Natural killer cell (primary cell): ENCODE measurements around the gene MSMB. TPM values are rescaled to one million over a fixed set of nuclear protein-coding genes. Genes with fewer than 3 reads are reported as not detected.

Experiments
- ATAC-seq, 3 donors: fragments of 150-1000 bp in 2 of 3; fragments of 200-7000 bp in 1 of 3; cut with Tn5 transposase; 1 replicate in 1 of 3; 2 replicates in 2 of 3; pipeline ENCODE4 v1.10.0; 2021; ENCODE audit warnings: mild to moderate bottlenecking in 2 of 3, moderate library complexity in 2 of 3
- DNase-seq, 2 donors: peaks; one replicate each; pipeline versions ENCODE4 v3.0.0 to v3.0.0-alpha.2; 2013 to 2021; ENCODE audit warnings: mixed read lengths in 1 of 2
- H3K27ac ChIP-seq: one replicate; pipeline ENCODE4 v1.5.1; 2013; ENCODE audit warnings: mild to moderate bottlenecking, low read length
- H3K27me3 ChIP-seq: one replicate; pipeline ENCODE4 v1.6.1; 2013; ENCODE audit warnings: low read length; ENCODE audit not compliant: control insufficient read depth, insufficient read depth
- H3K36me3 ChIP-seq: one replicate; pipeline ENCODE4 v1.6.1; 2013; ENCODE audit warnings: low read length; ENCODE audit not compliant: control insufficient read depth, insufficient read depth
- H3K4me1 ChIP-seq: one replicate; pipeline ENCODE4 v1.6.1; 2013; ENCODE audit warnings: low read length; ENCODE audit not compliant: control insufficient read depth, insufficient read depth
- H3K4me3 ChIP-seq: one replicate; pipeline ENCODE4 v1.5.1; 2013; ENCODE audit warnings: low read length
- H3K9me3 ChIP-seq: one replicate; pipeline ENCODE4 v1.6.1; 2013; ENCODE audit warnings: low read length; ENCODE audit not compliant: control insufficient read depth, insufficient read depth
- H3K27ac Mint-ChIP-seq, 2 donors: one replicate each; pipeline ENCODE4 v1.8.0; 2022; ENCODE audit warnings: mild to moderate bottlenecking in 2 of 2, mixed read lengths in 2 of 2, moderate library complexity in 1 of 2
- H3K27me3 Mint-ChIP-seq, 2 donors: one replicate each; pipeline ENCODE4 v1.8.0; 2022; ENCODE audit warnings: low read depth in 2 of 2, mixed read lengths in 2 of 2
- H3K36me3 Mint-ChIP-seq: one replicate; pipeline ENCODE4 v1.8.0; 2022; ENCODE audit warnings: mixed read lengths
- H3K4me1 Mint-ChIP-seq, 2 donors: one replicate each; pipeline ENCODE4 v1.8.0; 2022; ENCODE audit warnings: mixed read lengths in 2 of 2
- H3K4me3 Mint-ChIP-seq: one replicate; pipeline ENCODE4 v1.8.0; 2022; ENCODE audit warnings: mild to moderate bottlenecking, moderate library complexity, mixed read lengths
- H3K9me3 Mint-ChIP-seq, 2 donors: one replicate each; pipeline ENCODE4 v1.8.0; 2022; ENCODE audit warnings: mixed read lengths in 2 of 2
- CTCF ChIP-seq: fragments of 200-600 bp; IDR thresholded peaks from one replicate; pipeline ENCODE4 v1.8.0; 2022; ENCODE audit warnings: antibody characterized with exemption
- WGBS: methylation state at CpG from one replicate; pipeline ENCODE4 v1.1.7; 2013; ENCODE audit warnings: missing lambda C conversion rate; ENCODE audit not compliant: insufficient coverage; 5-methylcytosine and 5-hydroxymethylcytosine counted together
- intact Hi-C: fragments of 100-400 bp; cut with micrococcal nuclease; formaldehyde crosslinking; loops from one replicate; pipeline ENCODE4 v1.14.2; 2022
- total RNA-seq, 4 donors: library from RNA; stranded (reverse); fragments of 120-200 nt in 1 of 4; gene quantifications; one replicate each; pipeline versions ENCODE4 v1.2.3 to v1.2.4, GENCODE V29; 2013 to 2022

Gene MSMB
- total RNA-seq, 3 donors from 2014 or later (not counting 1 experiment from before 2014, with no cell fraction given): not detected

- no peak overlapping the region for H3K4me3 ChIP-seq
- Mint-ChIP-seq H3K9me3 (no peaks in the 10 kb centered on the region), H3K27me3 (peaks cover 9 to 15% of the 10 kb centered on the region in 2 donors), H3K4me1 (peaks cover 0 to 6% of the 10 kb centered on the region in 2 donors), H3K27ac (no peak overlapping the region), H3K4me3 (no peak overlapping the region), H3K36me3 (no peaks in the 10 kb centered on the region)
- TF ChIP-seq CTCF: no peak
- intact Hi-C loops: no loop called here
- H3K27me3 ChIP-seq: no peaks in the 10 kb centered on the region
- H3K9me3 ChIP-seq: no peaks in the 10 kb centered on the region
- no peak for ATAC-seq
- H3K27ac ChIP-seq: no peak overlapping the region
- no peaks in the 10 kb centered on the region for H3K4me1 ChIP-seq
- DNase-seq: no peak
- WGBS: 73% methylated on average over 2 of the region's 2 CpGs
- no peaks in the 10 kb centered on the region for H3K36me3 ChIP-seq
Observed at GRCh38 chr10:46048152-46048551, 2.1 kb upstream of the MSMB start.

GRCh38 chr10:46042527-46042926 is 3.5 kb downstream of the MSMB start:
- Histone ChIP-seq H3K27me3 (no peaks in the 10 kb centered on the region), H3K36me3 (no peaks in the 10 kb centered on the region), H3K27ac (no peak overlapping the region), H3K4me1 (no peaks in the 10 kb centered on the region), H3K4me3 (no peak overlapping the region), H3K9me3 (no peaks in the 10 kb centered on the region)
- H3K4me1 Mint-ChIP-seq: no peaks in the 10 kb centered on the region
- no peak overlapping the region for H3K4me3 Mint-ChIP-seq
- TF ChIP-seq CTCF: no peak
- peaks cover 8 to 16% of the 10 kb centered on the region in 2 donors for H3K27me3 Mint-ChIP-seq
- no peaks in the 10 kb centered on the region for H3K9me3 Mint-ChIP-seq
- H3K36me3 Mint-ChIP-seq: no peaks in the 10 kb centered on the region
- no peak overlapping the region for H3K27ac Mint-ChIP-seq
- DNase-seq (no peak), ATAC-seq (no peak)
- intact Hi-C loops: no loop called here
- WGBS: 79% methylated on average over 4 of the region's 4 CpGs

GRCh38 chr10:46040004-46040403 is 6.1 kb downstream of the MSMB start:
- no peak for DNase-seq
- no peaks in the 10 kb centered on the region for H3K4me1 ChIP-seq
- no peak for TF ChIP-seq CTCF
- intact Hi-C loops: no loop called here
- H3K27ac ChIP-seq: no peak overlapping the region
- H3K36me3 Mint-ChIP-seq: no peaks in the 10 kb centered on the region
- H3K4me3 ChIP-seq: no peak overlapping the region
- no peak for ATAC-seq
- H3K36me3 ChIP-seq: no peaks in the 10 kb centered on the region
- no peaks in the 10 kb centered on the region for H3K9me3 Mint-ChIP-seq
- H3K4me1 Mint-ChIP-seq: no peaks in the 10 kb centered on the region
- peaks cover 11 to 24% of the 10 kb centered on the region in 2 donors for H3K27me3 Mint-ChIP-seq
- 85% methylated on average over 3 of the region's 3 CpGs for WGBS
- H3K27ac Mint-ChIP-seq: no peak overlapping the region
- no peaks in the 10 kb centered on the region for H3K27me3 ChIP-seq
- H3K9me3 ChIP-seq: no peaks in the 10 kb centered on the region
- H3K4me3 Mint-ChIP-seq: no peak overlapping the region

- H3K36me3 Mint-ChIP-seq: no peaks in the 10 kb centered on the region
- no peak overlapping the region for H3K27ac Mint-ChIP-seq
- no peak overlapping the region for H3K27ac ChIP-seq
- no peaks in the 10 kb centered on the region for H3K9me3 Mint-ChIP-seq
- H3K4me1 Mint-ChIP-seq: no peaks in the 10 kb centered on the region
- no peak overlapping the region for H3K4me3 Mint-ChIP-seq
- no peaks in the 10 kb centered on the region for H3K36me3 ChIP-seq
- H3K4me1 ChIP-seq: no peaks in the 10 kb centered on the region
- H3K4me3 ChIP-seq: no peak overlapping the region
- TF ChIP-seq CTCF: no peak
- no peak for DNase-seq
- no peaks in the 10 kb centered on the region for H3K27me3 ChIP-seq
- intact Hi-C loops: no loop called here
- WGBS: 87% methylated on average over 8 of the region's 8 CpGs
- no peaks in the 10 kb centered on the region for H3K9me3 ChIP-seq
- no peak for ATAC-seq
- peaks cover 9 to 11% of the 10 kb centered on the region in 2 donors for H3K27me3 Mint-ChIP-seq
Observed at GRCh38 chr10:46037107-46037825, 8.8 kb downstream of the MSMB start.
